Mammary epithelial cell (primary cell): Measurements from ENCODE around the gene CHID1.

Experiments
- EZH2 ChIP-seq: IDR thresholded peaks from 2 replicates; pipeline ENCODE4 v1.6.1; 2012; ENCODE audit warnings: low read length, inconsistent platforms, borderline replicate concordance
- TF ChIP-seq, protein P1 (sequence below), 2 donors: IDR thresholded peaks in 1 of 2; conservative IDR thresholded peaks in 1 of 2; 2 replicates each; pipeline ENCODE4 v1.5.1; 2011 to 2012; ENCODE audit warnings: inconsistent platforms in 2 of 2, low read length in 2 of 2, mild to moderate bottlenecking in 2 of 2, control low read depth in 1 of 2, low read depth in 1 of 2; ENCODE audit not compliant: insufficient read depth in 1 of 2; ENCODE audit errors: extremely low read depth in 1 of 2

- TF ChIP-seq EZH2, result no peak
- TF ChIP-seq, protein P1, sequence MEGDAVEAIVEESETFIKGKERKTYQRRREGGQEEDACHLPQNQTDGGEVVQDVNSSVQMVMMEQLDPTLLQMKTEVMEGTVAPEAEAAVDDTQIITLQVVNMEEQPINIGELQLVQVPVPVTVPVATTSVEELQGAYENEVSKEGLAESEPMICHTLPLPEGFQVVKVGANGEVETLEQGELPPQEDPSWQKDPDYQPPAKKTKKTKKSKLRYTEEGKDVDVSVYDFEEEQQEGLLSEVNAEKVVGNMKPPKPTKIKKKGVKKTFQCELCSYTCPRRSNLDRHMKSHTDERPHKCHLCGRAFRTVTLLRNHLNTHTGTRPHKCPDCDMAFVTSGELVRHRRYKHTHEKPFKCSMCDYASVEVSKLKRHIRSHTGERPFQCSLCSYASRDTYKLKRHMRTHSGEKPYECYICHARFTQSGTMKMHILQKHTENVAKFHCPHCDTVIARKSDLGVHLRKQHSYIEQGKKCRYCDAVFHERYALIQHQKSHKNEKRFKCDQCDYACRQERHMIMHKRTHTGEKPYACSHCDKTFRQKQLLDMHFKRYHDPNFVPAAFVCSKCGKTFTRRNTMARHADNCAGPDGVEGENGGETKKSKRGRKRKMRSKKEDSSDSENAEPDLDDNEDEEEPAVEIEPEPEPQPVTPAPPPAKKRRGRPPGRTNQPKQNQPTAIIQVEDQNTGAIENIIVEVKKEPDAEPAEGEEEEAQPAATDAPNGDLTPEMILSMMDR (conservative IDR thresholded peaks at IDR 0.05 in 1 of 2, IDR thresholded peaks at IDR 0.05 in 1 of 2; ENCODE audit: extremely low read depth in 1 of 2, insufficient read depth in 1 of 2, low read depth in 1 of 2, low read length in 2 of 2), result no peak
Measured at GRCh38 chr11:833114-833791, 77.4 kb downstream of the CHID1 start.
